ENCODE results near the gene AHDC1.

The AHDC1 gene

DNA sequence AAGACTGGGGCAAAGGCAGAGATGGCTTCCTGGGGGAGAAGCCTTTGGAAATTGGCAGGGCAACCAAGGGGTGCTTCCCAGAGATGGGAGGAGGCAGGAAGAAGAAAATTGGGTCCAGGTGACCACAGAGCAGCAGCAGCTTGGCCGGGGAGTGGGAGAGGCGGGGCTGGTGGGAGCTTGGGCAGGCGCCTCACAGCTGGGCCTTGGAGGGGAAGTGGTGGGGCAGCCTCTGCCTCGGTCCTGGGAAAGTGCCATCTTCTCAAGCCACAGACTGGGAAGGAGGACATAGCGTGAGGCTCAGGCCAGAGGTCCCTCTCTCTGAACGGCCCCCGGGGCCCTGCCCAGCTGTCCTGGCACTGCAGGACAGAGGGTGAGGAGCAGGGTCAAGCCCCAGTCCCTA is 90.0 kb downstream of the AHDC1 start:
- FAIRE-seq (no peak), DNase-seq (ENCODE audit: insufficient read length, low spot score) (no peak)
- TF ChIP-seq, protein P1, sequence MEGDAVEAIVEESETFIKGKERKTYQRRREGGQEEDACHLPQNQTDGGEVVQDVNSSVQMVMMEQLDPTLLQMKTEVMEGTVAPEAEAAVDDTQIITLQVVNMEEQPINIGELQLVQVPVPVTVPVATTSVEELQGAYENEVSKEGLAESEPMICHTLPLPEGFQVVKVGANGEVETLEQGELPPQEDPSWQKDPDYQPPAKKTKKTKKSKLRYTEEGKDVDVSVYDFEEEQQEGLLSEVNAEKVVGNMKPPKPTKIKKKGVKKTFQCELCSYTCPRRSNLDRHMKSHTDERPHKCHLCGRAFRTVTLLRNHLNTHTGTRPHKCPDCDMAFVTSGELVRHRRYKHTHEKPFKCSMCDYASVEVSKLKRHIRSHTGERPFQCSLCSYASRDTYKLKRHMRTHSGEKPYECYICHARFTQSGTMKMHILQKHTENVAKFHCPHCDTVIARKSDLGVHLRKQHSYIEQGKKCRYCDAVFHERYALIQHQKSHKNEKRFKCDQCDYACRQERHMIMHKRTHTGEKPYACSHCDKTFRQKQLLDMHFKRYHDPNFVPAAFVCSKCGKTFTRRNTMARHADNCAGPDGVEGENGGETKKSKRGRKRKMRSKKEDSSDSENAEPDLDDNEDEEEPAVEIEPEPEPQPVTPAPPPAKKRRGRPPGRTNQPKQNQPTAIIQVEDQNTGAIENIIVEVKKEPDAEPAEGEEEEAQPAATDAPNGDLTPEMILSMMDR (IDR thresholded peaks at IDR 0.05; ENCODE audit: insufficient read depth, missing control alignments), result no peak

DNA sequence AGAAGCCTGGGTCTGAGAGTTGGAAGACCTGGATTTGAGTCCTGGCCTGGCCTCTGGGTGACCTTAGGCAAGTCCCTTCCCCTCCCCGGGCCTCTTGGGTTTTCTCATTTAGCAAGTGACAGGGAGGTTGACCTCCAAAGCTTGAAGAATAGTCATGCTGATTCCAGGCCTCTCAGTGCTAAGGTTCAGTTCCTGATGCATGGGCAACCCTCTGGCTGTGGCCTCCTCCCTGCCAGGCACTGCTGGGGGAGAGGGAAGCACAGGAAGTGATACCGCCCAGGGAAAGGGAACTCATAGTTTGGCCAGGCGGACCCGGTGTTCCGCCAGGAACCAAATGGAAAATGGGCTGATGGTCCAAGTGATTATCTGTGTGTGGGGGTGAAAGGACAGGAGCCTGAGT is 90.4 kb downstream of the AHDC1 start:
- TF ChIP-seq, protein P1 (IDR thresholded peaks at IDR 0.05; ENCODE audit: insufficient read depth, missing control alignments), result no peak
- FAIRE-seq (no peak), DNase-seq (ENCODE audit: insufficient read length, low spot score) (no peak)

DNA sequence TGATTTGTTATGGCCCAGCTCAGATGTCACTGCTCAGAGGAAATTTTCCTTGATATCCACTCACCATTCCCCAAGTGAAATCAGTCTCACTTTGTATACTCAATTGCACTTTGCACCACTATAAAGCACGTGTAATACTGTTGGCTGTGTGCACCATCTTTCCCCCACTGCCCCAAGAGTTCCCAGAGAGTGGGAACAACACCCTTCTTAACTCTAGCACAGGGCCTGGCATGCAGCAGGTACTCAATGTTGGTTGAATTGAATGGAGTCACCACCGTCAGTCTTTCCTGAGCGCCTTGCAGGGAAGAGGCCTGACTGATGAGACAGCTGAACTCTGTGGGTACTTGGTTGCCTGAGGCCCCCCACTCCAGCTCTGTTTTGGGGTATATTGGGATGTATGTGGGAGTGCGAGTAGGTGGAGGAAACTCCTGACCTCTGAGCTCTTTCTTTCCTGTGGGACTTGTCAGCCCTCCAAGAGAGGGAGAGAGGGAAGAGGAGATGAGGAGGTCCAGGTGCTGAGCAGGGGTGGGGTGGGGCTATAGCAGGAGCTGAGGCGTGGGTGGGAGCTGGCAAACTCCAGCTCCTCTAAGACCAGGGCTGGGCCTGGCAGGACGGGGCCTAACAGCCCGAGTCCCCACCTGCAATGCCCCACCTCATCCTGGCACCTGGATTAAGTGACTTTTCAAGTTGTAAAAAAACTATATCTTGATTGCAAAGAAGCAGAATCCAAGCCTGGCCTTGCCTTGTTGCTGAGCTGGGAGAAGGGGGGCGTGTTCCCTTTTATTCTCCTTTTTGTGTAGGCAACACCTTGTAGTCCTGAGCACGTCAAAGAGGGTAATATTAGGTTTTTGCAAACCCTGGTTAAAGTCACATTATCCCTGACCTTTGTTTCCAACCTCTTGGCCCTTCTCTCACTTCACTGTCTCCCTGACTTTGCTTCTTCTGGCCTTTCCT is 94.5 kb downstream of the AHDC1 start:
- DNase-seq (ENCODE audit: insufficient read length, low spot score) (peak; percentile 12), FAIRE-seq (no peak)
- TF ChIP-seq, protein P1 (IDR thresholded peaks at IDR 0.05; ENCODE audit: insufficient read depth, missing control alignments), result no peak

DNA sequence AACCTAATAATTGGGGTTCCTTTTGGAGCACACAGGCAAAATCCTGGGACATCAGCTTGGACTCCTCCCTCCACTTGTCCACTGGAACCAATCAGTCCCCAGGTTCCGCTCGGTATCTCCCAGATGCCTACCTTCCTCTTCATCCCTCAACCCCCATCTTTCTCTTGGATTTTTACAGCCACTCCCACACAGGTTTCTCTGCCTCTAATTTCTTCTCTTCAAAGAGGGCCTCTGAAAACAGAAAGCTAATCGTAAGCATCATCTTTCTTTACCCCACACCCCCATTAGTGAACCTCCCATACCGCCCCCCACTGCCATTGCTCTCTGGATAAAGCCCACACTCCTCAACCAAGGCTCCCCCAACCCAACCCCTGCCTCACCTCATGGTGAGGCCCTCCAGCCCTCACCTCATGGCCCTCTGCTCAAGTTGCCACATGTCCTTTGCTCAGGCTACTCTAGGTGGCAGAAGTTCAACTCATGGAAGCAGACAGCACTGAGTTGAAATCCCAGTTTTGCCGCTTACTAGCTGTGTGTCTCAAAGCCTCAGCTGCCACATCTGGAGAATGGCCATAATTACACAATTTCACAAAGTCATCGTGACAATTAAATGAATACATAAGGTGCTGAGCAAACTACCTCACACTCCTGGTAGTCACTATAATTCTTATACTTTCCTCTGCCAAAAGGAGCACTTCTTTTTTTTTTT is 95.8 kb downstream of the AHDC1 start:
- FAIRE-seq, result no peak
- peak; percentile 3 for DNase-seq (ENCODE audit: insufficient read length, low spot score)
- TF ChIP-seq, protein P1 (IDR thresholded peaks at IDR 0.05; ENCODE audit: insufficient read depth, missing control alignments), result no peak

DNA sequence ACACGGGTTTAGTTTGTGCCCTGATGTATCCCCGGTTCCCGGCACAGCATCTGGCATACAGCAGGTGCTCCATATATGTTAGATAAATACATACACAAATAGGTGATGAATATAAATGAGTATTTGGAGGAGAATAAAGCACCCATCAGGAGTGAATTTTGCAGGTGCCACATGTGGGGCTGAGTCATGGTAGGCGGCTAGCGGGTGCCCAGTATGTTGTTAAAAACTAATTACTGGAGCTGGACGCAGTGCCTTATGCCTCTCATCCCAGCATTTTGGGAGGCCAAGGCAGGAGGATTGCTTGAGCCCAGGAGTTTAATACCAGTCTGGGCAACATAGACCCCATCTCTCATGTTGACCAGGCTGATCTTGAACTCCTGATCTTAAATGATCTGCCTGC is 97.2 kb downstream of the AHDC1 start:
- DNase-seq (ENCODE audit: insufficient read length, low spot score), result no peak
- TF ChIP-seq, protein P1 (IDR thresholded peaks at IDR 0.05; ENCODE audit: insufficient read depth, missing control alignments), result no peak
- FAIRE-seq, result no peak

DNA sequence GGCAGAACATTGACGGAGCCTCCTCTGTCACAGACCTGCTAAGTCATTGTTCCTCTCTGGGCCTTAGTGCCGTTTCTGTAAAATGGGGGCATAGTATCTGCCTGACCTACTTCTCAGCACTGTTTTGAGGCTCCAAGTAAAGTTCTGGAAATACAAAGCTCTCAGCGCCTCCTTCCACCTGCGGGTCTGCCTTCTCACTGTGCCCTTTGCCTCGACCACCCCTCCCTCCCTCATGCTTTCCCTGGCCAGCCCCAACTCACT is 98.6 kb downstream of the AHDC1 start:
- DNase-seq (ENCODE audit: insufficient read length, low spot score) (no peak), FAIRE-seq (no peak)
- TF ChIP-seq, protein P1 (IDR thresholded peaks at IDR 0.05; ENCODE audit: insufficient read depth, missing control alignments), result no peak
